GM18499 (cell line): Measurements from ENCODE around the gene HERPUD1.
"Not testable (repeated sequence)": the region's sequence is repeated elsewhere in the genome, so short reads cannot be mapped to it uniquely, and the experiment has no call there.

Experiments
- ATAC-seq: cut with Tn5 transposase; IDR thresholded peaks from one replicate; pipeline ENCODE4 v1.9.1; 2021; ENCODE audit warnings: moderate number of reproducible peaks; ENCODE audit not compliant: insufficient read depth, unreplicated experiment

Gene HERPUD1

DNA sequence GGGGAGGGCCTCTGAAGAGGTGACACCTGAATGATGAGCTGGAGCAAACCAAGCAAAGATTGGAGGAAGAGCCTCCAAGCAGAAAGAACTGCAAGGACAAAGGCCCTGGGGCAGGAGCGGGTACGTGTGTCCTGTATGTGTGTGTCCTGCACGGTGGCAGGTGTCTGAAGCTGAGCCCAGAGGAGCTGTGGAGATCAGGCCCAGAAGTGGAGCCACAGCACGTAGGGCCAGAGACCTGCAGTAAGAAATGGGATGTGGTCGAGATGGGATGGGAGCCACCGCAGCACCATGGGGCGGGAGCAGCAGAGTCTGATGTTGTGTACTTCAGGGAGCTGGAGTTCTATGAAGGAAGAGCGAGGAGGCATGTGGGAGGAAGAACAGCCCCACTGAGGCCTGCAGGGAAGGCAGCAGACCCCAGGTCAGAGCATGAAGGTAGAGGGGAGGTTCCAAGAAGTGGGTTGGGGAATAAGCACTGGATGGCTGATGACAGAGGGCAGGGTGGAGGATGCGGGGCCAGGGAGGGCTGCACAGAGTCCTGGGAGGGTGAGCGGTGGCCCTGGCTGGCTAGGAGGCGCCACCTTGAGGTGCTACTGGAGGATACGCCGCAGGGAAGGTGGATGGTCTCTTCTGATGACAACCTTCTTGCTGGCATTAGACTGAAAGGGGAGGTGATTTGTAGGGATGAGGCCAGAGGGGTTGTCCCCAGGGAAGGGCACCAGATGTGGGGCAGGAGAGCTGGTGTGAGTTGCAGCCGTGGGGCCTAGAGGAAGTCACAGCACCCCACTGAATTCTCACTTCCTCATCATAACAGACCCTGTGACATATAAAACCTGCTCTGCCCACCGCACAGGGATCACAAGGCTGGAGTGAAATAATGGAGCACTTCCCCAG, 19.2 kb downstream of the HERPUD1 start:
- peak; percentile 40 for ATAC-seq

DNA sequence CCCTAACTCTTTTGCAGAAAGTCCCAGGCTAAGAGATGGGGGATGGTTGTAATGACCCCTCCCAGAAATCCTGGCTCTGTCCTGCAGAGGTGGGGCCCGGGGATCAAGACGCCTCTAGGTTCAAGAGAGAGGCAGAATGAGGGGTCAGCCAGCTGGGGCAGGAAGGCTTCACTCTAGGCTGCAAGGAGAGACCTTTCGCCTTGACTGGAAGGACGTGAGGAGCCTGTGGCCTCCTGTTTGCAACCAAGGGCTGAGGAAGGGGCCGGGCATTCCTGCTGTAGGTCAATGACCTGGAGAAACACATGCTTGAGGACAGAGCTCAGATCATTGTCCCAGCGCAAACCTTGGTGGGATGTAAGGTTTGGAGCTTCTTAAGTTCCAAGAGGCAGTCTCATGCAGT, 21.1 kb downstream of the HERPUD1 start:
- no peak for ATAC-seq

DNA sequence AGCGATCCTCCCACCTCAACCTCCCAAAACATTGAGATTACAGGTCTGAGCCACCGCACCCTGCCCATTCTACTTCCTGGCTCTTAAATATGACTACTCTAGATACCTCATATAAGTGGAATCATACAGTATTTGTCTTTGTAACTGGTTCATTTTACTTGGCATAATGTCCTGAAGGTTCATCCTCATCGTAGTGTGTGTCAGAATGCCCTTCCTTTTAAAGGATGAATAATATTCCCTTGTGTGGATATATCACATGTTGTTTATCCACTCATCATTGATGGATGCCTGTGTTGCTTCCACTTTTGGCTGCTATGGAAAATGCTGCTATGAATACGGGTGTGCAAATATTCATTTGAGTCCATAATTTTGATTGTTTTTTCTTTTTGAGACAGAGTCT, 24.1 kb downstream of the HERPUD1 start:
- no peak for ATAC-seq

DNA sequence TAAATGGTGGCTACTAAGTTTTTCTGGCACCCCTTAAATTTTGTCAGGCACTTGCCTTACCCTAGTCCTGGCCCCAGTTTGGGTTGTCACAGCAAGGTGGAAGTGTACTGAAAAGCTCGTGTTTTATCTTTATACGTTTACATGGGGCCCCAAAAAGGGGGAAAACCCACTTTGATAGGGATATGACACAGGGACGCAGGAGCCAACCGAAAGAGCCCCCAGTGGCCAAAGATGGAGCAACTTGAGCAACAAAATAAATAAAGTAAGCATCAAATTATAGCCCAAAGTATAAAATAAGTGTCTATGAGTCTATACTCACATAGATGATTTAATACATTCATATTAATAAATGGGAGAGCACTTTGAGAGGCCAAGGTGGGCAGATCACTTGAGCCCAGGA, 24.8 kb downstream of the HERPUD1 start:
- no peak for ATAC-seq

DNA sequence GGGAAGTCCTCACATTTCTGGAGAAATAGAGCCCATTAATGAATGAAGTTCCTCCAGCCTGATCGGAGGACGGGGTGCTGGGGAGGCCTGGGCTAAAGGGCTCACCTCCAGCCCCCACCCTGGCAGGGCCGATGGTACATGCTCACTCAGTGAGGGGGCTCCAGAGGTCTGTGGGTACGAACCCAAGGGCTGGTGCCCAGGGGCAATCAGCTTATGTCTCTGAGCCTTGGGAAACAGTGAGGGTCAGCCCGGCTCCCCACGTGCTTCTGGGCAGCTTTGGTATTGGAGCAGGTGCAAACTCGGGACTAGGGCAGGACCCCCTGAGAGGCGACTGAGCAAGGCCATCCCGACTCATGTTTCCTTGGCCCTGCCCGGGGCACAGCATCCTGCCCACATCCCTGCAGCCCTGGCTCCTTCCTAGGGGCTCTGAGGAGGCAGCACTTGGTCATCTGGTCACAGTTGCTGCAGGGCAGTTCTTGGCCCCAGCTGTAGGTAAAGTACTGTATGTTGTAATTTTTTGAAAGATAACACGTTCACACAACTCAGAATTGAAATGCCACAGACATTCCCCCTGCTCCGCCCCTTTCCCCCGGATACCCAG, 28.8 kb downstream of the HERPUD1 start:
- ATAC-seq, result no peak

DNA sequence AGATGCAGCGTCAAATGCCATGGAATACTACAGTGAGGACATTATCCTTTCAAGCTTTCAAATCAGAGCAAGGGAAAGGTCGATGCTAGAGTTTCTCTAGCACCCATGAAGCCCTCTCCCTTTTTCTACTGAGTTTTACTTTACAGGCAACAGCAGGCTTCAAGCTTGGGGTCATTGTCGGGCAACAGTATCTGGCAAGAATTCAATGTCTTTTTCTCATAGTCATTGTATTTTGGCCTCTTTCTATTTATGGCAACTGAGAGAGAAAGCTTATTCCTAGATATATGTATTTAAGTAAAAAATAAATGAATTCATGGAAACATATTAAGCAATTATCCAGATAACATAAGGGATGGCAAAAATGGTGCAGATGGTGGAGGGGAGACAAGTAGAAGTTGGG, 29.4 kb downstream of the HERPUD1 start:
- no peak for ATAC-seq

DNA sequence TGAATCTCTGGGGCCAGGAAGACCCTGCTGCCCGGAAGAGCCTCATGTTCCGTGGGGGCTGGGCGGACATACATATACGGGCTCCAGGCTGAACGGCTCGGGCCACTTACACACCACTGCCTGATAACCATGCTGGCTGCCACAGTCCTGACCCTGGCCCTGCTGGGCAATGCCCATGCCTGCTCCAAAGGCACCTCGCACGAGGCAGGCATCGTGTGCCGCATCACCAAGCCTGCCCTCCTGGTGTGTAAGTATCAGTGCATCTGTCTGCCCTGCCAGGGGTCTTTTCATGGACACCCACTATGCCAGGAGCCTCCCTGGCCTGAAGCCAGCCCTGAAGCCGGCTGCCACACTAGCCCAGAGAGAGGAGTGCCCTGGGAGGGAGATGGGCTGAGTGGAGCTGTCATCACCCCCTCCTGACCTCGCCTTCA, 29.9 kb downstream of the HERPUD1 start, which contains the start of gene CETP:
Gene CETP (plus strand): TSS at position 100 of the 431 bp plus-strand sequence. CDS start 30 bp downstream, at position 130.
- no peak for ATAC-seq

DNA sequence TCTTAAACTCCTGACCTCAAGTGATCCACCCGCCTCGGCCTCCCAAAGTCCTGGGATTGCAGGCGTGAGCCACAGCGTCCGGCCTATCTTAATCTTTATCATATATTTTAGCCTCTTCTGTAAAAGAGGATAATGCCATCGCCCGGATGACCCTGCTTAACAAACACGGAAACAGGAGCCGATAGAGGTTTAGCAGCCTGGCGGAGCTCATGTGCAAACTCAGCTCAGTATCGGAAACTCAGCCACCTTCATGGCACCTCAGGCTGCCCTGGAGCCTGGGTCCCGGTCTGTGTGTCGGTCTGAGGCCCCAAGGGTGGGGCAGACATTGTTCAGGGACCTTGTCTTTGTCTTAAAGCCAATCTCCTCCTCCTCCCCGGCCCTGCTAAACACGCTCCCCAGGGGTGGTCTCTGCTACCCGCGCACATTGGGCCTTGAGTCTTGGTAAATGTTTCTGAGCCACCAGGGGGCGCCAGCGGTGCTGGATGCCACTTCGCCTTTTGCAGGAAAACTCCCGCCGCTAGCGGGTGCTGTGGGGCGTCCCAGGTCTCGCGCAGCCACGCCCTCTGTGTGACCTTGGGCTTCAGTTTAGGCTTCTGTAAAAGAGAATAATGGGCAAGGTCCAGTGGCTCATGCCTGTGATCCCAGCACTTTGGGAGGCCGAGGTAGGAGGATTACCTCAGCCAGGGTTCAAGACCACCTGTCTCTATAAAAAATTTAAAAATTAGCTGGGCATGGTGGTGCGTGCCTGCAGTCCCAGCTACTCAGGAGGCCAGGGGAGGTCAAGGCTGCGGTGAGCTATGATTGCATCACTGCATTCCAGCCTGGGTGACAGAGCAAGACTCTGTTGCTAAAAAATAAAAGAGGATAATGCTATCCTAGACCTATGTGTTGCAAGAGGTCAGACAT, 32.6 kb downstream of the HERPUD1 start:
- no peak for ATAC-seq

DNA sequence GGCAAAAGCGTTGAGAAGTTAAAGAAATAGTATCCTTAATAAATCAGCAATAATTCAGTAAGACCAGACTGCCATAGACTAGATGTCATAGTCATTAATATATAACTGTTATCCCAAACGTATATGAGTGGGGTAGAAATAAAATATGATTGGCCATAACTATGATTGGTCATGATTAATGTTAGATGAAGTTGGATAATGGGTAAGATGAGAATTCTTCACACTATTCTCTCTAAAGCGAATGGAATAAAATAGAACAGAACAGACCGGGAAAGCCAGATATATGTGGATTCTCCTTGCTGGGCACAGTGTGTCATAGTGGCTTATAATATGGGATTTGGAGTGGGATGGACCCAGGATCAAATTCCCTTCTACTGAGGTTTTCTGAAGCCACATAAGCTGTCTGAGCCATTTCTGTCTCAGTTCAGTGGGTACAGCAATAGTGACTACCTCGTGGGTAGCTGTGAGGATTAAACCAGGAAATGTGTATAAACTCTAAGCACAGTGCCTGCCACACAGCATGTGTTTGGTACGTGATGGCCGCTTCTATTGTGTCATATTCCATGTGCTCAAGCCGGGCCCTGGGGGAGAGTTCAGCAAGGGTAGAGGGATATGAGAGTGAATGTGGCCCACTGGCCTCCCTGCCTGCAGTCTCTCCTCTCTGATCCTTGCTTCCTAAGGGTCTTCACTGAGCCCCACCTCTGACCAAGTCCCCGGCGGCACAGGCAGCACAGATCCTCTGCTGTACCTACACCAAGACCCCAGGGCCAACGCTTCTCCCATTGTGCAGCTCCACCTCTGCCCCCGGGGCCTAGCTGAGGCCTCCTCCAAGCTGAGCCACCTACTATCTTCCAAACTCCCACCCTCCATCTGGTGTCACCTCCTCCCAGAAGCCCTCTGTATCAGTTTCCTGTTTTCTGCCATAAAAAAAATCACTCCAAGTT, 33.5 kb downstream of the HERPUD1 start:
- ATAC-seq, result no peak

DNA sequence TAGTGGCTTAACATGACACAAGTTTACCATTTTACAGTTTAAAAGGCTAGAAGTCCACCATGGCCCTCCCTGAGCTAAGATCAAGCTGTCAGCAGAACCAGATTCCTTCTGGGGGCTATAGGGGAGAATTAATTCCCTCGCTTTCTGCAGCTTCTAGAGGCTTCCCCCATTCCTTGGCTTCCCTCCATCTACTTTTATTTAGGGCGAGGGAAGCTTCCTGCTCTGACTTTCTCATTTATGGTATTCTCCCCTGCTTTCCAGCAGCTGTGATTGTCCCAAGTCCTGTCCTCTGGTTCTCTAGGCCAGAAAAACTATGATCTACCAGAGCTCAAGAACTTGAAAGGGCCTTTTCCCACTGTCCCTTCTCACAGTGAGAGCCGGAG, 34.1 kb downstream of the HERPUD1 start:
- ATAC-seq, result no peak

DNA sequence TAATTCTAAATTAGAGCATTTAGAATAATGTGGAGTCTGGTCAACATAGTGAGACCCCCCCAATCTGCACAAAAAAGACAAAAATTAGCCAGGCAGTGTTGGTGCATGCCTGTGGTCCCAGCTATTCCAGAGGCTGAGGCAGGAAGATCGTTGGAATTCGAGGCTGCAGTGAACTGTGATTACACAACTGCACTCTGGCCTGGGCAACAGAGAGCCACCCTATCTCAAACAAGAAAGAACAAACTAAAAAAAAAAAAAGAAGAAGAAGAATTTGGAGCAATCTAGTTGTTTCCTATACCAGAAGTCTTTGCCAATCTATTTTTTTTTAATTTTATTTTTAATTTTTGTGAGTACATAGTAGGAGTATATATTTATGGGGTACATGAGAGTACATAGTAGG, 35.8 kb downstream of the HERPUD1 start:
- ATAC-seq, result no peak

DNA sequence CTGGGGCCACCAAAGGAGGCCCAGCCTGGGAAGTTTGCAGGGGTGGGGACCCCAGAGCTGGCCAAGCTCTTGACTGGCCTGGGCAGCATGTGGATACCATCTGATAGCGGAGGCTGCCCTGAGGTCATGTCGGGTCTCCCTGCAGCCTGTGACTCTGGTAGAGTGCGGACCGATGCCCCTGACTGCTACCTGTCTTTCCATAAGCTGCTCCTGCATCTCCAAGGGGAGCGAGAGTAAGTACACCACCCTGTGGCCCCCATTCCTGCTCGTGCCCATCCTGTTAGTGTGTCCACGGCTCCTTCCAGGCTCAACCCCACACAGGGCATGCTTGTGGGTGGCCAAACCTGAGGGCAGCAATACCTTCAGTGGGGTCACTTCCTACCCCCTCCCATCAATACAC, 37.8 kb downstream of the HERPUD1 start:
- ATAC-seq, result no peak

DNA sequence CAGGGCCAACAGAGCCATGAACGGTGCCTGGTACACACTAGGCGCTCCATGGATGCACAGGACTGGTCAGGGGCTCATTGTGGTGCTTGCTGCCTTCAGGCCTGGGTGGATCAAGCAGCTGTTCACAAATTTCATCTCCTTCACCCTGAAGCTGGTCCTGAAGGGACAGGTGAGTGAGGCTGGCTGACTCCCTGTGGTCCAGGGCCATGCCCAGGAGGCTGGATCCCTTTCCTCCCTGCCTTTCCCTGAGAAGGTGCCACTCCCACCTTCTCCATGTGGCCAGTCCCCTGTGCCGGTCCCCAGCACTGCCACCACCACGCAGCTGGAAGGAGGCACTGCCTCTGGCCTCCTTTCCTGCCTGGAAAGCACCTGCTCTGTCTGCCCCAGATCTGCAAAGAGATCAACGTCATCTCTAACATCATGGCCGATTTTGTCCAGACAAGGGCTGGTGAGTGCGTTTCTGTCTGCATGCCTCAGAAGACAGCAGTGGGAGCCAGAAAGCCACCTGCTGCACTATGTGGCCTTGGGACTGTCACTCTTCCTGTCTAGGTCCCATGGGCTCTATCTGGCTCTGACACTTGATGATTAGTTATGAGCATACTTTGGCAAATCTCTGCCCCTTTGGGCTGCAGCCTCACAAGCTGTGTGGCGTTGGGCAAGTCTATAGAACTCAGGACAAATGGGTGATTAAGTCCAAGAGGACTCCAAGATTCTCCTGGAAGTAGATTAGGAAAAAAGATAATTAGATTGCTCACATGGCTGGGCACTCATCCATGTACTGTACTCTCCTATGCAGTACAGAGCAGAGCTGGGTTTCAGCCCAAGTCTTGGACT, 39.2 kb downstream of the HERPUD1 start:
- ATAC-seq, result peak; percentile 53

DNA sequence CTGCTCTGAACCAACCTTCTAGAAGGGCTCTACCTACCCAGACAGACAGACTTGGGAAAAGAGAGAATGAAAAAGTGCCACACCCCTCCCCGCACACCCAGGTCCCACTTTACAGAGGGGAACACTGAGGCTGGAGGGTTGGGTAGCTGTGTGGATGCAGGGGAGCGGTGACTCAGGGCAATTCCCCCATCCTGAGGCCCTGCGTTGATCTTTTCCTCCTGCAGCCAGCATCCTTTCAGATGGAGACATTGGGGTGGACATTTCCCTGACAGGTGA, 39.8 kb downstream of the HERPUD1 start:
- no peak for ATAC-seq

DNA sequence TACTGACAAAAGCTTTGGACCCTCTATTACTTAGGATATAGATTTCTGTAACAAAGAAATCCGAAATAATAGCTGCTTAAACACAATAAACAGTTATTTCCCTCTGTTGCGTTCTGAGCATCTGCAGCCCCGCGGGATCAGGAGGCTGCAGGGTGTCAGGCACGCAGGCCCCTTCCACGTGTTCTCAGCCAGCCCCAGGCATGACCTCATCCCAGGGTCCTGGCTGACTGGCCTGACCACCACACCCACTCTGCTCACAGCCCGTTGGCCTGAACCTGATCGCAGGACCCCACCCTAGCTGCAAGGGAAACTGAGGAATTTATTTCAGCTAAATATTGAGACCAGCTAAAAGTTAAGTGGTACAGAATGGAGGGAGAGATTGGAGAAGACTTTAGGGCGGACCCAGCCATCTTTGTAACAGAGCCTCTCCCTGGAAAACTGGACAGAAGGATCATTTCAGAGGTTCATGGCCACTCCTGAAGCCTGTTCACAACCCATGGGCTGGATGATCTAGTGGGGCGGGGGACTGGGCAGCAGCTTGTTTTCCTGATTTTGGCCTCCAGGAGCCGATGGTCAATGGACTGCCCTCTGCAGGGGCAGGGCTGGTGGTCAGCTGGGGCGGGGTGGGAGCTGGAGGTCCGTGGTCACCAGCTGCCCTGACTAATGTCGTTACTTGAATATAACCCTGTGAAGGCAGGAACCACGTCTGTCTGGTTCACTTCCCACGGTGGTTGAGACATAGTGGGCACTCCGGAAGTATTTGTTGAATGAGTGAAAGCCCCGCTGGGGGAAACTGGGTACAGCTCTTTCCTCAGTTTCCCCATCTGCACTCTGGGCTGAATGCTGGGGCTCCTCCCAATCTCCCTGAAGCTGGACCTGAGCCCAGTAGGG, 40.7 kb downstream of the HERPUD1 start:
- no peak for ATAC-seq

DNA sequence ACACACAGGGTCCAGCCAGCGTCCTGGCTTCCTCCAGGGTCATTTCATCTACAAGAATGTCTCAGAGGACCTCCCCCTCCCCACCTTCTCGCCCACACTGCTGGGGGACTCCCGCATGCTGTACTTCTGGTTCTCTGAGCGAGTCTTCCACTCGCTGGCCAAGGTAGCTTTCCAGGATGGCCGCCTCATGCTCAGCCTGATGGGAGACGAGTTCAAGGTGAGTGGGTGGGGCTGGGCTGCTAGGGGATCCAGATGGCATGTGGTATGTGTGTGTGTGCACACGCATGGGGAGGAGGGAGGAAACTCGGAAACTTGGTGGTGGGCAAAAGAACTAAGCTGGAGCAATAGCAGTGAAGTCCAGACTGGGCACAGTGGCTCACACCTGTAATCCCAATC, 41.4 kb downstream of the HERPUD1 start:
- ATAC-seq, result no peak

DNA sequence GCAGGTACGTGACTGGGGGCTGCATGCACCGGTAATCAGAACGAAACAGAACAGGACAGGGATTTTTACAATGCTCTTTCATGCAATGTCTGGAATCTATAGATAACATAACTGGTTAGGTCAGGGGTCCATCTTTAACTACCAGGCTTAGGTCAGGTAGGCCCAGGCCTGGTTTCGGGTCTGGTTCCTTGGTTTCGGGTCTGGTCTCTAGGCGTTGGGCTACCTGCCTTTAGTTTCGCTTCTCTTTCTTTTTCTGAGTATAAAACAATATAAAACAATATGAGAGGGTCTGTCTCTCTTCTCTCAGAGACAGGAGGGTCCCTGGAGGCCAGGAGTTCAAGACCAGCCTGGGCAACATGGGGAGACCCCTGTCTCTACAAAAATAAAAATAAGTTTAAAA, 42.0 kb downstream of the HERPUD1 start:
- ATAC-seq, result not testable (repeated sequence)
